BLaER1 (cell line): ENCODE measurements around the gene ST8SIA4.

Experiments used
- H3K27ac ChIP-seq: shearing (Covaris generic); formaldehyde crosslinking; 2 replicates; pipeline ENCODE4 v1.8.1; 2022
- H3K27me3 ChIP-seq: shearing (Covaris generic); formaldehyde crosslinking; 2 replicates; pipeline ENCODE4 v1.8.1; 2022
- H3K36me3 ChIP-seq: shearing (Covaris generic); formaldehyde crosslinking; 2 replicates; pipeline ENCODE4 v1.8.1; 2022
- H3K4me1 ChIP-seq: shearing (Covaris generic); formaldehyde crosslinking; 2 replicates; pipeline ENCODE4 v1.8.1; 2022
- H3K4me2 ChIP-seq: shearing (Covaris generic); formaldehyde crosslinking; 2 replicates; pipeline ENCODE4 v1.8.1; 2022
- H3K4me3 ChIP-seq: shearing (Covaris generic); formaldehyde crosslinking; 2 replicates; pipeline ENCODE4 v1.8.1; 2022
- H3K9ac ChIP-seq: shearing (Covaris generic); formaldehyde crosslinking; 2 replicates; pipeline ENCODE4 v1.8.1; 2022
- H3K9me3 ChIP-seq: shearing (Covaris generic); formaldehyde crosslinking; 2 replicates; pipeline ENCODE4 v1.8.1; 2022
- H4K20me1 ChIP-seq: shearing (Covaris generic); formaldehyde crosslinking; 2 replicates; pipeline ENCODE4 v1.8.1; 2022
- Cebpa-rat ChIP-seq: shearing (Covaris generic); IDR thresholded peaks from 2 replicates; pipeline ENCODE4 v1.8.1; 2022

The ST8SIA4 gene

DNA sequence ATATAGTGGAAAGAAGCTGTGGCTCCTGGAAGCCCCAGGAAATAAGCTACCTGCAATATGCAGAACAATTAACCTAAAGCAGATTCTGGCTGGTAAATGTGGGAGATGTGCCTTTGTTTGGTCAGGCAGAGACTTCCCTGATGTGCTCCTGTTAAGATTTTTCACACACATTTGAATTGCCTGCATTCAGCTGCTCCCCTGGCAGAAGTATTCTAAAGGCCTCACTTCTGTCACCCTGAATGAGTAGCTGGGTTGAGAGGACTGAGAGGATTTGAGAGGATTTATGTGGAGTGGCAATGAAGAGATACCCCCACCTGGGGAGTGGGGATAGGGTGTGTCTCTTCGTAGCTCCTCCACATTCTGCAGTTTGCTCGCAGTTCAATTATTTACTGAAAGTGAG is 130.5 kb downstream of the ST8SIA4 start:
- H3K27ac ChIP-seq = no peak overlapping the region
- no peaks in the 10 kb centered on the region for H3K27me3 ChIP-seq
- 0 out of 2 replicates have a peak, but pooled peaks cover 5% of the 10 kb centered on the region for H3K9me3 ChIP-seq
- no peaks in the 10 kb centered on the region for H4K20me1 ChIP-seq
- H3K36me3 ChIP-seq = no peaks in the 10 kb centered on the region
- peaks cover 12% of the 10 kb centered on the region for H3K4me1 ChIP-seq
- TF ChIP-seq Cebpa-rat = no peak
- H3K9ac ChIP-seq = no peak overlapping the region
- no peak overlapping the region for H3K4me2 ChIP-seq
- no peak overlapping the region for H3K4me3 ChIP-seq

GRCh38 chr5:100772006-100772405 is 131.1 kb downstream of the ST8SIA4 start:
- no peaks in the 10 kb centered on the region for H4K20me1 ChIP-seq
- H3K27ac ChIP-seq = no peak overlapping the region
- no peaks in the 10 kb centered on the region for H3K27me3 ChIP-seq
- no peak overlapping the region for H3K4me2 ChIP-seq
- no peak overlapping the region for H3K9ac ChIP-seq
- H3K36me3 ChIP-seq = no peaks in the 10 kb centered on the region
- H3K4me3 ChIP-seq = no peak overlapping the region
- TF ChIP-seq Cebpa-rat = no peak
- 0 out of 2 replicates have a peak, but pooled peaks cover 6% of the 10 kb centered on the region for H3K4me1 ChIP-seq
- 0 out of 2 replicates have a peak, but pooled peaks cover 5% of the 10 kb centered on the region for H3K9me3 ChIP-seq

- Histone ChIP-seq H3K9ac (no peak overlapping the region), H4K20me1 (no peaks in the 10 kb centered on the region), H3K4me1 (no peaks in the 10 kb centered on the region), H3K4me2 (no peak overlapping the region), H3K36me3 (no peaks in the 10 kb centered on the region), H3K9me3 (0 out of 2 replicates have a peak, but pooled peaks cover 5% of the 10 kb centered on the region), H3K4me3 (no peak overlapping the region), H3K27me3 (no peaks in the 10 kb centered on the region), H3K27ac (no peak overlapping the region)
- no peak for TF ChIP-seq Cebpa-rat
Observed at GRCh38 chr5:100771181-100771580, 131.9 kb downstream of the ST8SIA4 start.

- H3K4me1 ChIP-seq = no peaks in the 10 kb centered on the region
- H3K9me3 ChIP-seq = no peaks in the 10 kb centered on the region
- no peaks in the 10 kb centered on the region for H3K36me3 ChIP-seq
- H3K4me3 ChIP-seq = no peak overlapping the region
- H3K9ac ChIP-seq = no peak overlapping the region
- no peak overlapping the region for H3K4me2 ChIP-seq
- H4K20me1 ChIP-seq = no peaks in the 10 kb centered on the region
- H3K27ac ChIP-seq = no peak overlapping the region
- H3K27me3 ChIP-seq = no peaks in the 10 kb centered on the region
- no peak for TF ChIP-seq Cebpa-rat
Observed at GRCh38 chr5:100768221-100768620, 134.9 kb downstream of the ST8SIA4 start.

GRCh38 chr5:100762995-100763394 is 140.1 kb downstream of the ST8SIA4 start:
- H3K4me1 ChIP-seq = no peaks in the 10 kb centered on the region
- H3K27me3 ChIP-seq = no peaks in the 10 kb centered on the region
- no peaks in the 10 kb centered on the region for H4K20me1 ChIP-seq
- H3K4me2 ChIP-seq = no peak overlapping the region
- no peak overlapping the region for H3K27ac ChIP-seq
- TF ChIP-seq Cebpa-rat = peak; percentile 56; the same call in 1 of the 2 replicates
- no peak overlapping the region for H3K9ac ChIP-seq
- no peaks in the 10 kb centered on the region for H3K9me3 ChIP-seq
- no peak overlapping the region for H3K4me3 ChIP-seq
- no peaks in the 10 kb centered on the region for H3K36me3 ChIP-seq

DNA sequence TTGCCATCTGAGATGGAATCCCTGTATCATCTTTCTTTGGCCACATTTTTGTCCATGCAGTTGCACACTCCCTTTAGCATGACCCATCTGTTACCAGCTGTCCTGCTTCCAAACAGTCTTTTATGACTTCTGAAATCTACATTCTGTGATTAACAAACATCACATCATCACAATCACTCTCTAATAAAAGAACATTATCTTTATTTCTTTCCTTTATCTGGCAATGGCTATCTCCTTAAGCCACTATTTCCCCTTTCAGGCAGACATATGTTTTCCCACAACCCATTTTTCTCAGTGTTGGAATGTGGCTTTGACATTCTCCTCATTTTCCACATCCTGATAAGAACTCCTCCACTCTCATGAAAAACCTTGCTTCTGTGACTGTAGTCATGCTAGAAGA is 141.0 kb downstream of the ST8SIA4 start:
- H3K4me1 ChIP-seq = no peaks in the 10 kb centered on the region
- no peaks in the 10 kb centered on the region for H4K20me1 ChIP-seq
- H3K36me3 ChIP-seq = no peaks in the 10 kb centered on the region
- no peak overlapping the region for H3K4me2 ChIP-seq
- TF ChIP-seq Cebpa-rat = no peak
- no peaks in the 10 kb centered on the region for H3K27me3 ChIP-seq
- no peak overlapping the region for H3K27ac ChIP-seq
- H3K9me3 ChIP-seq = no peaks in the 10 kb centered on the region
- H3K9ac ChIP-seq = no peak overlapping the region
- no peak overlapping the region for H3K4me3 ChIP-seq

- Histone ChIP-seq H3K27ac (no peak overlapping the region), H4K20me1 (no peaks in the 10 kb centered on the region), H3K4me2 (no peak overlapping the region), H3K9ac (no peak overlapping the region), H3K4me1 (no peaks in the 10 kb centered on the region), H3K36me3 (no peaks in the 10 kb centered on the region), H3K27me3 (no peaks in the 10 kb centered on the region), H3K9me3 (no peaks in the 10 kb centered on the region), H3K4me3 (no peak overlapping the region)
- TF ChIP-seq Cebpa-rat = no peak
Observed at GRCh38 chr5:100761192-100761591, 141.9 kb downstream of the ST8SIA4 start.

- no peaks in the 10 kb centered on the region for H3K4me1 ChIP-seq
- no peaks in the 10 kb centered on the region for H3K9me3 ChIP-seq
- no peak overlapping the region for H3K9ac ChIP-seq
- no peaks in the 10 kb centered on the region for H3K36me3 ChIP-seq
- TF ChIP-seq Cebpa-rat = no peak
- no peaks in the 10 kb centered on the region for H4K20me1 ChIP-seq
- H3K4me2 ChIP-seq = no peak overlapping the region
- H3K4me3 ChIP-seq = no peak overlapping the region
- H3K27ac ChIP-seq = no peak overlapping the region
- H3K27me3 ChIP-seq = no peaks in the 10 kb centered on the region
Observed at GRCh38 chr5:100760688-100761087, 142.4 kb downstream of the ST8SIA4 start.

DNA sequence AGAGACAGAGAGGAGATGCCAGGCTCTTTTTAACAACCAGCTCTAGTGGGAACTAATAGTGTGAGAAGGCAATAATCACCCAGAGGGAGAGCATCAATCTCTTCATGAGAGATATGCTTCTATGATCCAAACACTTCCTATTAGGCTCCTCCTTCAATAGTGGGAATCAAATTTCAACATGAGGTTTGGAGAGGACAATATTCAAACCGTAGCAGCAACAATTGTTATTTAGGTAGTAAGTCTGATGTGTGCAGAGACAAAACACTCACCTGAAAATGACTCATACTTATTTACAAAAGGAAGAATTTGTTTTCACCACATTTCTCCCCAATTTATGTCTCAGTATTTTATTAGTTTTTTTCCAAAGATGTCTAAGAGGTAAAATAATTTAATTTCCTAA is 144.3 kb downstream of the ST8SIA4 start:
- Histone ChIP-seq H3K4me2 (no peak overlapping the region), H3K27me3 (no peaks in the 10 kb centered on the region), H3K27ac (no peak overlapping the region), H3K36me3 (no peaks in the 10 kb centered on the region), H3K9me3 (no peaks in the 10 kb centered on the region), H3K9ac (no peak overlapping the region), H3K4me1 (no peaks in the 10 kb centered on the region), H4K20me1 (no peaks in the 10 kb centered on the region), H3K4me3 (no peak overlapping the region)
- no peak for TF ChIP-seq Cebpa-rat

- no peak for TF ChIP-seq Cebpa-rat
- Histone ChIP-seq H4K20me1 (no peaks in the 10 kb centered on the region), H3K27ac (no peak overlapping the region), H3K9ac (no peak overlapping the region), H3K27me3 (no peaks in the 10 kb centered on the region), H3K9me3 (no peaks in the 10 kb centered on the region), H3K4me2 (no peak overlapping the region), H3K4me1 (no peaks in the 10 kb centered on the region), H3K4me3 (no peak overlapping the region), H3K36me3 (no peaks in the 10 kb centered on the region)
Observed at GRCh38 chr5:100758306-100758705, 144.8 kb downstream of the ST8SIA4 start.

- Histone ChIP-seq H3K27me3 (no peaks in the 10 kb centered on the region), H3K9me3 (no peaks in the 10 kb centered on the region), H3K4me1 (no peaks in the 10 kb centered on the region), H3K4me3 (no peak overlapping the region), H3K4me2 (no peak overlapping the region), H4K20me1 (no peaks in the 10 kb centered on the region), H3K9ac (no peak overlapping the region), H3K36me3 (no peaks in the 10 kb centered on the region), H3K27ac (no peak overlapping the region)
- no peak for TF ChIP-seq Cebpa-rat
Observed at GRCh38 chr5:100757618-100758017, 145.5 kb downstream of the ST8SIA4 start.
